HUES6 (cell line): Measurements from ENCODE around the gene METTL17.
"Not testable (repeated sequence)": the region's sequence is repeated elsewhere in the genome, so short reads cannot be mapped to it uniquely, and the experiment has no call there.

ENCODE experiments used
- H3K27ac ChIP-seq: 2 replicates; pipeline ENCODE4 v1.7.0; 2013; ENCODE audit warnings: low read depth, mild to moderate bottlenecking, low read length, inconsistent platforms
- H3K27me3 ChIP-seq: 2 replicates; pipeline ENCODE4 v1.6.1; 2013; ENCODE audit warnings: low read length; ENCODE audit not compliant: control insufficient read depth, insufficient read depth
- H3K36me3 ChIP-seq: 2 replicates; pipeline ENCODE4 v1.6.1; 2013; ENCODE audit warnings: low read length; ENCODE audit not compliant: control insufficient read depth, insufficient read depth
- H3K4me1 ChIP-seq: 2 replicates; pipeline ENCODE4 v1.6.1; 2013; ENCODE audit warnings: low read length; ENCODE audit not compliant: control insufficient read depth, insufficient read depth
- H3K4me3 ChIP-seq: 2 replicates; pipeline ENCODE4 v1.5.1; 2013; ENCODE audit warnings: low read depth, low read length
- H3K9ac ChIP-seq: one replicate; pipeline ENCODE4 v1.6.1; 2013; ENCODE audit warnings: mild to moderate bottlenecking, low read length
- H3K9me3 ChIP-seq: 2 replicates; pipeline ENCODE4 v1.6.1; 2013; ENCODE audit warnings: low read depth, low read length; ENCODE audit not compliant: control insufficient read depth, insufficient read depth

The METTL17 gene, protein sequence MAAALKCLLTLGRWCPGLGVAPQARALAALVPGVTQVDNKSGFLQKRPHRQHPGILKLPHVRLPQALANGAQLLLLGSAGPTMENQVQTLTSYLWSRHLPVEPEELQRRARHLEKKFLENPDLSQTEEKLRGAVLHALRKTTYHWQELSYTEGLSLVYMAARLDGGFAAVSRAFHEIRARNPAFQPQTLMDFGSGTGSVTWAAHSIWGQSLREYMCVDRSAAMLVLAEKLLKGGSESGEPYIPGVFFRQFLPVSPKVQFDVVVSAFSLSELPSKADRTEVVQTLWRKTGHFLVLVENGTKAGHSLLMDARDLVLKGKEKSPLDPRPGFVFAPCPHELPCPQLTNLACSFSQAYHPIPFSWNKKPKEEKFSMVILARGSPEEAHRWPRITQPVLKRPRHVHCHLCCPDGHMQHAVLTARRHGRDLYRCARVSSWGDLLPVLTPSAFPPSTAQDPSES

DNA sequence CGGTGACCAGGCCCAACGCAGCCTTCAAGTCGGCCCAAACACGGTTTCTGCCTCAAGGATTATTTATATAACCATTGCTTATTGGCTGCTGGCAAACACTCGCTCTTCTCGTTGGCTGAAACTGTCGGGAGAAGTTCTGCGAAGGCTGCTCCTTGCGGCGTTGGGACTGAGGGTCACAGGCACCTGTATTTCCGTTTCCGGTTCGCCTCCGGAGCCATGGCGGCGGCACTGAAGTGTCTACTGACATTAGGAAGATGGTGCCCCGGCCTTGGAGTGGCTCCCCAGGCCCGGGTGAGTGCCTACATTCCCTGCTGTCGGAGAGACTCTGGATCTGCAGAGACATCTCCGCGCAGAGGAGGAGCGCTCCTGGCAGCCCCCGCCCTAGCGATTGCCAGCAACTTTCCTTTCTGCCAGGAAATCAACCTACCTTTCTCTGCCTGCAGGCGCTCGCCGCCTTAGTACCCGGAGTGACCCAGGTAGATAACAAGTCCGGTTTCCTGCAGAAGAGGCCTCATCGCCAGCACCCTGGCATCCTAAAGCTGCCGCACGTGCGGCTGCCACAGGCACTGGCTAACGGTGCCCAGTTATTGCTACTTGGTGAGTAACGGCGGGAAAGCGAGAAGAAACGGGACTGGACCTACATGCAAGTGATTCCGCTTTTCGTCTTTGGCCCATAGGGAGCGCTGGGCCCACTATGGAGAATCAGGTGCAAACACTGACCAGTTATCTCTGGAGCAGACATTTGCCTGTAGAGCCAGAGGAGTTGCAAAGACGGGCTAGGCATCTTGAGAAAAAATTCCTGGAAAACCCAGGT is at the start of gene METTL17:
Gene METTL17 (plus strand): TSS at position 194 of the 814 bp plus-strand sequence. CDS start 23 bp downstream, at position 217.
- Histone ChIP-seq H3K9me3 (no peaks in the 10 kb centered on the region), H3K9ac (peak within 1 kb of the TSS; percentile 87), H3K36me3 (peaks cover 30% of the 10 kb centered on the region), H3K4me1 (peaks cover 9% of the 10 kb centered on the region), H3K27ac (peak within 1 kb of the TSS; percentile 30; the same call in 1 of the 2 replicates), H3K4me3 (peak within 1 kb of the TSS; percentile 90), H3K27me3 (no peaks in the 10 kb centered on the region)

- not testable (repeated sequence) for H3K36me3 ChIP-seq, H3K9me3 ChIP-seq, H3K4me1 ChIP-seq, H3K27me3 ChIP-seq, H3K27ac ChIP-seq, H3K9ac ChIP-seq, H3K4me3 ChIP-seq
These were observed 44.6 kb upstream of the METTL17 start for GRCh38 chr14:20945146-20945545.

- H3K9ac ChIP-seq, H3K4me1 ChIP-seq, H3K36me3 ChIP-seq, H3K27ac ChIP-seq, H3K4me3 ChIP-seq, H3K9me3 ChIP-seq, H3K27me3 ChIP-seq: not testable (repeated sequence)
These were observed 43.1 kb upstream of the METTL17 start for GRCh38 chr14:20946707-20947106.

GRCh38 chr14:20954736-20955537 is 34.8 kb upstream of the METTL17 start, which contains the start of gene RNASE2:
Gene RNASE2, plus strand, starts transcription at chr14:20955487. Its CDS starts 285 bp downstream, at chr14:20955772.
- not testable (repeated sequence) for H3K36me3 ChIP-seq, H3K4me3 ChIP-seq, H3K27ac ChIP-seq, H3K4me1 ChIP-seq, H3K27me3 ChIP-seq, H3K9me3 ChIP-seq, H3K9ac ChIP-seq

DNA sequence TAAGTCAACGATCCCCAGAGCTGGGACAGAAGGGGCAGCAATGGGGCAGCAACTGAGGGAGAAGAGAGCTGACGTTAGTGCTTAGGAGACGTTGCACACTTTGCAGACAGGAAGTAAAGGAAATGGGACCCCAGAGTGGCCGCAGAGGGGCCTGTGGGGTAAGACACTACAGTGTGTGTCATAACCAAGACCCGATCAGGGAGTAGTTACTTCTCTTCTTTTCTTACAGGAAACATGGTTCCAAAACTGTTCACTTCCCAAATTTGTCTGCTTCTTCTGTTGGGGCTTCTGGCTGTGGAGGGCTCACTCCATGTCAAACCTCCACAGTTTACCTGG is 34.3 kb upstream of the METTL17 start:
- H3K27ac ChIP-seq, H3K4me3 ChIP-seq, H3K36me3 ChIP-seq, H3K9me3 ChIP-seq, H3K4me1 ChIP-seq, H3K9ac ChIP-seq, H3K27me3 ChIP-seq: not testable (repeated sequence)

DNA sequence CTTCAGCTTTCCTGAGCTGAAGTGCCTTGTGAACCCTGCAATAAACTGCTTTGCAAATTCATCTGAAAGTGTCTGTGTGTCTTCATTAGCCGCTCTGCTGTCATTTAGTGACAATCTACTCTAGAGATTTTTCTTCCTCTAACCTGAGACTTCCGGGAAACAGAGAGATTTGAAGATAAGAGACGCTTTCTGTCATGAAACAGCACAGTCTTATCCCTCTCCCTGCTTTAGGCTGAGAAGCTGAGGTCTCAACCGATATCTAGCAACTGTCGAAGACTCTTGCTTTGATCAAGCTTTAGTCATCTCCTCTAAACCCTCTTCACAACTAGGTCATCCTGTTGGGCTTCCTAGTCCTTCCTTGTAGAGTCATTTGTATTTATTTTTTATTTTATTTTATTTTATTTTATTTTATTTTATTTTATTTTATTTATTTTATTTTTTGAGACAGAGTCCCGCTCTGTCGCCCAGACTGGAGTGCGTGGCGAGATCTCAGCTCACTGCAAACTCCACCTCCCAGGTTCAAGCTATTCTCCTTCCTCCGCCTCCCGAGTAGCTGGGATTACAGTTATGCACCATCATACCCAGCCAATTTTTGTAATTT is 33.3 kb upstream of the METTL17 start:
- Histone ChIP-seq H3K4me1 (peaks cover 3% of the 10 kb centered on the region; the same call in 1 of the 2 replicates), H3K4me3 (no peak overlapping the region), H3K27ac (no peak overlapping the region), H3K36me3 (no peaks in the 10 kb centered on the region), H3K9ac (no peak overlapping the region), H3K27me3 (no peaks in the 10 kb centered on the region), H3K9me3 (no peaks in the 10 kb centered on the region)

GRCh38 chr14:20958946-20959345 is 30.8 kb upstream of the METTL17 start:
- not testable (repeated sequence) for H3K27ac ChIP-seq, H3K4me3 ChIP-seq

GRCh38 chr14:20969336-20969735 is 20.4 kb upstream of the METTL17 start:
- H3K27me3 ChIP-seq: peaks cover 16% of the 10 kb centered on the region; the same call in 1 of the 2 replicates
- H3K4me1 ChIP-seq: peaks cover 11% of the 10 kb centered on the region
- no peaks in the 10 kb centered on the region for H3K36me3 ChIP-seq
- no peak overlapping the region for H3K27ac ChIP-seq
- no peaks in the 10 kb centered on the region for H3K9me3 ChIP-seq
- no peak overlapping the region for H3K9ac ChIP-seq
- no peak overlapping the region for H3K4me3 ChIP-seq

More at GRCh38 chr14:20958946-20959345, 30.8 kb upstream of the METTL17 start:
- H3K4me1 ChIP-seq, H3K9me3 ChIP-seq, H3K36me3 ChIP-seq, H3K9ac ChIP-seq, H3K27me3 ChIP-seq: not testable (repeated sequence)

DNA sequence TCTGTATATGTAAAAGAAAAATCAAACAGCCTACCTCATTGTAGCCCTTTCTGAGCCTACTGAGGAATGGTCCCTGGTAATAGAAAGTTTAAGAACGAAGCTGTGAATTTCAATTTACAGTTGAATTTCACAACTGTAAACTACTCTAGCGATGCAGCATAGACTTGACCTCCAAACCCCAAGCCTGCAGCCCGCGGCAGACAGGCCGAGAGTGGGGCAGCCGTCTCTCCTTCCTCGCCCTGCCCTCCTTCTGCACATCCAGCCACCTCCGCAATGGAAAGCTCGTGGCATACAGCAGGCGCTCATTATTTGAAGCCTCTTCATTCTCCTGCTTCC is 19.2 kb upstream of the METTL17 start:
- H3K4me3 ChIP-seq: peak overlapping the region; percentile 91
- H3K9ac ChIP-seq: peak overlapping the region; percentile 66
- no peaks in the 10 kb centered on the region for H3K36me3 ChIP-seq
- H3K9me3 ChIP-seq: no peaks in the 10 kb centered on the region
- 0 out of 2 replicates have a peak, but pooled peaks cover 16% of the 10 kb centered on the region for H3K27me3 ChIP-seq
- H3K27ac ChIP-seq: no peak overlapping the region
- H3K4me1 ChIP-seq: peaks cover 11% of the 10 kb centered on the region

DNA sequence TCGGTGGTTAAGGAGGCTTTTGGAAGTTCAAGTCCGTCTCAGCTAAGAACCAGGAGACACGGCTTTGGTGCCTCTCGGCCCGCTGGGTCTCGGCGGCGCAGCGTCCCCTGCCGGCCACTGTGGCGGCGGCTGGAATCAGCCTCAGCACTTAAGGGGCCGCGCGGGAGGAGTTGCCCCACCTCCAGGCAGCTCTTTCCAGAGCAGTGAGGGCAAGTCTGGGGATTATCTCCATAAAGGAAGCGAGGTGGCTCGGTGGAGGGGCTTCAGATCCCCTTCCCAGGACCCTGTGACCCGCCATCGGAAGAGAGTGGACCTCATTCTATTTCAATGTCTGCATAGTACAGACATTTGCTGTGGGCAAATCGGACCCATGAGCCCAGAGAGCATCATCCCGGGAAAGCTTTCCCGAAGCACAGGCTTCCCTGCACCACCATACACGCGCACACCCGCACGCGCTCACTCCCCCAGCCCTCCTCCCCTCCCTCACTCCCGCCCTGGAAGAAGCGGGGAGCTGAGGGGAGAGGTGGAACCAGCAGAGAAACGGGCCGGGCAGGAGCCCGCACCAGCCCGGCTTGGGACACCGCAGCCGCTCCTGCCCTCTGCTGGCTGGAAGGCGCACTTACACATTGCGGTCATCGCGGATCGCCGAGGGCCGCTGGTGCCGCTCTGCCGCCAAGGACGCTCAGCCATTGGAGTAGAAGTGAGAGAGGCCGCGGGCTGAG is 18.6 kb upstream of the METTL17 start:
- Histone ChIP-seq H3K4me1 (peaks cover 11% of the 10 kb centered on the region), H3K27ac (no peak overlapping the region)

More for the DNA sequence above, 18.6 kb upstream of the METTL17 start:
- Histone ChIP-seq H3K36me3 (no peaks in the 10 kb centered on the region), H3K9ac (peak overlapping the region; percentile 66), H3K9me3 (no peaks in the 10 kb centered on the region), H3K27me3 (0 out of 2 replicates have a peak, but pooled peaks cover 16% of the 10 kb centered on the region), H3K4me3 (peak overlapping the region; percentile 91)
